Neural crest cell (in vitro differentiated cells): Measurements from ENCODE around the gene PDCL2. TPM values are rescaled to one million over a fixed set of nuclear protein-coding genes. Genes with fewer than 3 reads are reported as not detected.

ENCODE experiments used
- DNase-seq: peaks from one replicate; pipeline ENCODE4 v3.0.0; 2021; ENCODE audit warnings: low read depth, mixed read lengths, low spot score
- H3K27ac Mint-ChIP-seq: one replicate; pipeline ENCODE4 v1.8.0; 2021; ENCODE audit warnings: mild to moderate bottlenecking, mixed read lengths; ENCODE audit not compliant: unreplicated experiment
- H3K27me3 Mint-ChIP-seq: 2 replicates; pipeline ENCODE4 v1.8.0; 2021; ENCODE audit warnings: low read depth, mild to moderate bottlenecking, mixed read lengths
- H3K36me3 Mint-ChIP-seq: 2 replicates; pipeline ENCODE4 v1.8.0; 2021; ENCODE audit warnings: low read depth, mild to moderate bottlenecking, mixed read lengths
- H3K4me1 Mint-ChIP-seq: 2 replicates; pipeline ENCODE4 v1.8.0; 2021; ENCODE audit warnings: mixed read lengths
- H3K4me3 Mint-ChIP-seq: one replicate; pipeline ENCODE4 v1.8.0; 2021; ENCODE audit warnings: mild to moderate bottlenecking, mixed read lengths
- H3K9me3 Mint-ChIP-seq: 2 replicates; pipeline ENCODE4 v1.8.0; 2021; ENCODE audit warnings: mixed read lengths
- CTCF ChIP-seq: fragments of 200-600 bp; sonication (generic); conservative IDR thresholded peaks from 2 replicates; pipeline ENCODE4 v1.5.0; 2021; ENCODE audit warnings: antibody characterized with exemption, mild to moderate bottlenecking
- total RNA-seq: library from RNA; stranded (reverse); gene quantifications from 2 replicates; pipeline ENCODE4 v1.2.1, GENCODE V29; 2021

The PDCL2 gene
- total RNA-seq, 1 donor from 2014 or later: not detected

- no peak for DNase-seq
- TF ChIP-seq CTCF: no peak
- no peak overlapping the region for H3K4me3 Mint-ChIP-seq
- no peaks in the 10 kb centered on the region for H3K9me3 Mint-ChIP-seq
- H3K27ac Mint-ChIP-seq: no peak overlapping the region
- peaks cover 3% of the 10 kb centered on the region for H3K27me3 Mint-ChIP-seq
- H3K4me1 Mint-ChIP-seq: peaks cover 5% of the 10 kb centered on the region
- no peaks in the 10 kb centered on the region for H3K36me3 Mint-ChIP-seq
Measured at GRCh38 chr4:55615008-55615407, 23.0 kb upstream of the PDCL2 start.

GRCh38 chr4:55613621-55614020, 21.6 kb upstream of the PDCL2 start:
- Mint-ChIP-seq H3K9me3 (no peaks in the 10 kb centered on the region), H3K4me3 (no peak overlapping the region), H3K27ac (no peak overlapping the region), H3K4me1 (peaks cover 2% of the 10 kb centered on the region), H3K27me3 (peaks cover 3% of the 10 kb centered on the region), H3K36me3 (no peaks in the 10 kb centered on the region)
- no peak for DNase-seq
- TF ChIP-seq CTCF: no peak

- Mint-ChIP-seq H3K4me3 (no peak overlapping the region), H3K4me1 (peaks cover 4% of the 10 kb centered on the region), H3K27me3 (peaks cover 2% of the 10 kb centered on the region), H3K27ac (no peak overlapping the region), H3K9me3 (no peaks in the 10 kb centered on the region), H3K36me3 (no peaks in the 10 kb centered on the region)
- no peak for DNase-seq
- TF ChIP-seq CTCF: no peak
Measured at GRCh38 chr4:55612341-55612740, 20.3 kb upstream of the PDCL2 start.

DNA sequence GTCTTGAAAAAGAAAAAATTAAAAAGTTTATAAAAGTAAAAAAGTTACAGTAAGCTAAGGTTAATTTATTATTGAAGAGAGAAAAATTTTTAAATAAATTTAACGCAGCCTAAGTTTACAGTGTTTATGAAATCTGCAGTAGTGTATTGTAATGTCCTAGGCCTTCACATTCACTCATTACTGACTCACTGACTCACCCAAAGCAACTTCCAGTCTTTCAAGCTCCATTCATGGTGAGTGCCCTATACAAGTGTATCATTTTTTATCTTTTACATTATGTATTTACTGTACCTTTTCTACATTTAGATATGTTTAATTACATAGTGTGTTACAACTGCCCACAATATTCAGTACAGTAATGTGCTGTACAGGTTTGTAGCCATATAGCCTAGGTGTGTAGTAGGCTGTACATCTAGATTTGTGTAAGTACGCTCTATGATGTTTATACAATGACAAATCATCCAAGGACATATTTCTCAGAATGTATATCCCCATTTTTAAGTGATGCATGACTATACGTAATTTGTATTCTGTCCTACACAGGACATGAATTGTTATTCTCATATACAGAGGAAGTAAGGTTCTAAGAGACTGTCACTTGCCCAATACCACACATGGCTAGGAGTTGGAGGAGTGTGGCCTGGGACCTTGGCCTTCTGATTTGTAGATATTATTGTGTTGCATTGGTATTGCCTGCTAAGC, 19.5 kb upstream of the PDCL2 start:
- no peaks in the 10 kb centered on the region for H3K27me3 Mint-ChIP-seq
- no peak overlapping the region for H3K4me3 Mint-ChIP-seq
- no peak for TF ChIP-seq CTCF
- peaks cover 4% of the 10 kb centered on the region for H3K4me1 Mint-ChIP-seq
- no peak overlapping the region for H3K27ac Mint-ChIP-seq
- DNase-seq: no peak
- H3K36me3 Mint-ChIP-seq: no peaks in the 10 kb centered on the region
- no peaks in the 10 kb centered on the region for H3K9me3 Mint-ChIP-seq

GRCh38 chr4:55610381-55610780, 18.3 kb upstream of the PDCL2 start:
- DNase-seq: no peak
- Mint-ChIP-seq H3K4me1 (peaks cover 4% of the 10 kb centered on the region), H3K36me3 (no peaks in the 10 kb centered on the region), H3K27me3 (no peaks in the 10 kb centered on the region), H3K9me3 (no peaks in the 10 kb centered on the region), H3K27ac (no peak overlapping the region), H3K4me3 (no peak overlapping the region)
- TF ChIP-seq CTCF: no peak
